Spinal cord (tissue), 10 donors: ENCODE data around the gene HLA-B. TPM values are rescaled to one million over a fixed set of nuclear protein-coding genes. Genes with fewer than 3 reads are reported as not detected.

Source experiments
- DNase-seq, 6 donors: peaks; one replicate each; pipeline versions ENCODE4 v3.0.0 to v3.0.0-alpha.2; 2013 to 2015; ENCODE audit warnings: low spot score in 6 of 6, low read depth in 4 of 6
- H3K27ac ChIP-seq: one replicate; pipeline ENCODE4 v1.5.1; 2013; ENCODE audit warnings: low read depth, low read length, control low read depth
- H3K27me3 ChIP-seq: one replicate; pipeline ENCODE4 v1.6.1; 2013; ENCODE audit warnings: low read length; ENCODE audit not compliant: control insufficient read depth, insufficient read depth
- H3K36me3 ChIP-seq: one replicate; pipeline ENCODE4 v1.6.1; 2013; ENCODE audit warnings: low read length; ENCODE audit not compliant: control insufficient read depth, insufficient read depth
- H3K4me1 ChIP-seq: one replicate; pipeline ENCODE4 v1.6.1; 2013; ENCODE audit warnings: low read length; ENCODE audit not compliant: control insufficient read depth, insufficient read depth
- H3K4me3 ChIP-seq: one replicate; pipeline ENCODE4 v1.5.1; 2013; ENCODE audit warnings: low read depth, low read length, control low read depth
- H3K9me3 ChIP-seq: one replicate; pipeline ENCODE4 v1.6.1; 2013; ENCODE audit warnings: low read length; ENCODE audit not compliant: control insufficient read depth, insufficient read depth
- WGBS: methylation state at CpG from one replicate; pipeline ENCODE4 v1.1.5; 2013; ENCODE audit warnings: missing lambda C conversion rate; ENCODE audit not compliant: insufficient coverage; 5-methylcytosine and 5-hydroxymethylcytosine counted together
- polyA plus RNA-seq, 2 donors: library from polyadenylated mRNA; unstranded; fragments of 120-200 nt; gene quantifications; one replicate each; pipeline ENCODE4 v1.2.1, GENCODE V29; 2013; ENCODE audit not compliant: insufficient read length in 2 of 2
- total RNA-seq, 2 donors: library from RNA; depleted of rRNA in 1 of 2; stranded (reverse); fragments of 120-200 nt in 1 of 2; fragments of >200 nt in 1 of 2; gene quantifications; one replicate each; pipeline versions ENCODE4 v1.2.3 to v1.2.4, GENCODE V29; 2013 to 2014
- donor health status: healthy.

Gene HLA-B
- total and polyA plus RNA-seq, 4 donors, result 126 to 189 (median 151) TPM

DNA sequence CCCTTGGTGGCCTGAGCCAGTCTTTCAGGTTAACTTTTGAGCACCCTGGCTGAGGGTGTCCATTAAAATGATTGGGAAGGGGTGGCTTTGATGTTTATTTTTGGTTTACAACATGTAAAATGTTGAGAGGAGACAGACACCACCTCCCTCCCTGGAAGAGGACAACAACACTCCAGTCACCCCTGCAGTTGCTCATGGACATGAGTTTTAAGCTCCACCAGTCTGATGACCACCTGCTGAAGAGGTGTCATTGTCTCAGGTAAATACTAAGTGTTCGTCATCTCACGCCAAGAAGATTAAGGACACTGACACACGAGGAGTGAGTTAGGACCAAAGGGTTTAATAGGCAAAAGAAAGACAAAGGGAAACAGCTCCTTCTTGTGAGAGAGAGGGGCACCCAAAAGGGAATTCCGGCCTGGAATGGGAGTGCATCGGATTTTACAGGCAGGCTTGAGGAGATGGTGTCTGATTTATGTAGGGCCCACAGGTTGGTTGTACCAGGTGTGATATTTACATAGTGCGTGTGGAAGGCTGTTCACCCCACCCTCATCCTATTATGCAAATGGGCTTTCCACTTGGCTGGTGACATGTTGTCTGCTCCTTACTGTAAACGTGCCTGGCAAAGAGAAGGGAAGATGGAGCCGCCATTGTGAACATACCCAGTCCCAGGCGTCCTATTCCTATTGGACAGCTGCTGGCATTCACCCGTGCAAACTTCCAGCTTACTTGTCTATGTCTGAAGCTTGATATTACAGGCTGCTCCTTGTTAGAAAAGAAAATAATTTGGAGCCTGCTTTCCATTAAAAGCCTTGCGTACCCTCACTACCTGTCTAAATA is 6.6 kb downstream of the HLA-B start:
- H3K4me1 ChIP-seq, result peaks cover 5% of the 10 kb centered on the region
- WGBS, result 52% methylated on average over 9 of the region's 11 CpGs
- DNase-seq, result no peak
- H3K9me3 ChIP-seq, result no peaks in the 10 kb centered on the region
- H3K27ac ChIP-seq, result no peak overlapping the region
- no peak overlapping the region for H3K4me3 ChIP-seq
- H3K36me3 ChIP-seq, result no peaks in the 10 kb centered on the region
- peaks cover 2% of the 10 kb centered on the region for H3K27me3 ChIP-seq

DNA sequence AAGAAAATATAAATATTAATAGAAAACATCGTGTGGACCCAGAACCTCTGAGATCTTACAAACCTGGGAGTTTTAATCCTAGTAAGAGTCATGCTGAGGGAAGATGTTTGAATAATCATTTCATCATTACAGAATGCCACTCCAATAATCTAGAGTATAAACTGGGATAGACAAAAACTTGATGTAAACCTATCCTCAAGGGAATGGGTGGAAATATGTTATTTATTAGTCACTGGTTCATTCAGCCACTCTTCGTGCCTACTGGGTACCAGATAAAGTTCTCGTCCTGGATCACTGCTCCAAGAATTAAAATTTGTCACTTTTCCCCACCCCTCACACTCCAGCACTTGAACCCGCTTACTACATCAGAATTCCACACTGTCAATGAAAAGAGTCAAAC is 7.7 kb downstream of the HLA-B start:
- no peaks in the 10 kb centered on the region for H3K36me3 ChIP-seq
- WGBS, result 60% methylated on average over 1 of the region's 4 CpGs

DNA sequence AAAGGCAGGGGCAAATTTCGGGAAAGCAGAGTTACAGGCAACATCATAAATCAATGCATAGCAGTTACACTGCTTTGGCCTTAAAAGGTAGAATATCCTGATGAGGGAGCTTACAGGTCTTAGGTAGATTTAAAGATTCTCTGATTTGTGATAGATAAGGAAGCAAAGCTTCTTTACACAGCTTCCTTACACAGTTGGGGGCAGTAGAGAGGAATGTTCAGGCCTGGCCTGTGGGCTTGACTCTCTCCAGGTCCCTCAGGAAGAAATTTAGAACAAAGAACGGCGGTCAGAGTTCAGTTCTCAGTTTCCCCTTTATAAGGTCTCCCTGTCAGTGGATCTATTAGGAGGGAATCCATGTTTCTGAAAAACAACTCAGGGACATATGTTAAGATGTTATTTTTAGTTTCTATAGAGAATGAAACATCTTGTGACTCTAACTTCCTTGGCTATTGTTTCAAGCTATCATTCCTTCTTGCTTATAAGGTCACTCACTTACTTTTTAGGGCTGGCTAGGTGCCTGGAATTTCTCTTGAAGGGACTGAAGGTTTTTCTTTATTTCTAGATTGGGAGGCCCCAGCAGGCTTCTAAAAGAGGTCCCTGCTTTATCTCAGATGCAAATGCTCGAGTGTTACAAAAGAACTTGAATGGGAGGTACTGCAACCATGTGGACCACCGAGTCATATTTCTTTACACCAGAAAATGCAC is 11.8 kb downstream of the HLA-B start:
- H3K4me3 ChIP-seq, result no peak overlapping the region
- no peak overlapping the region for H3K27ac ChIP-seq
- 82% methylated on average over 2 of the region's 5 CpGs for WGBS

More for the DNA sequence above, 7.7 kb downstream of the HLA-B start:
- Histone ChIP-seq H3K4me1 (peaks cover 4% of the 10 kb centered on the region), H3K27ac (no peak overlapping the region), H3K4me3 (no peak overlapping the region), H3K27me3 (no peaks in the 10 kb centered on the region), H3K9me3 (no peaks in the 10 kb centered on the region)
- DNase-seq, result no peak

DNA sequence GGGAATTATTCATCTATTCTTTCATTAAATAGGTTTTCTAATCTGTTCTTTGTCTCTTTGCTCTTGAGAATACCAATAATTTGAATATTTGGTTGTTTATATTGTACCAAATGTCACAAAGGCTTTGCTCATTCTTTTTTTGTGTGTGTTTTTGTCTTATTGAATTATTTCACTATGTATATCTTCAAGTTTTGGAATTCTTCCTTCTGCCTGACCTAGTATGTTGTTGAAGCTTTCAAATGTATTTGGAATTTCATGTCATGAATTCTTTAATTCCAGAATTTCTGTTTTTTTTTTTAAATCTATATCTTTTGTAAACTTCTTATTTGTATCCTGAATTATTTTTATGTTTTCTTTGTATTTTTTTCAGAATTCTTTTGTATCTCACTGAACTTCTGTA is 16.8 kb downstream of the HLA-B start:
- Histone ChIP-seq H3K27ac (no peak overlapping the region), H3K36me3 (no peaks in the 10 kb centered on the region), H3K4me3 (no peak overlapping the region), H3K27me3 (no peaks in the 10 kb centered on the region), H3K4me1 (no peaks in the 10 kb centered on the region), H3K9me3 (no peaks in the 10 kb centered on the region)
- DNase-seq, result no peak

More for the DNA sequence above, 11.8 kb downstream of the HLA-B start:
- H3K9me3 ChIP-seq, result no peaks in the 10 kb centered on the region
- no peaks in the 10 kb centered on the region for H3K36me3 ChIP-seq
- no peak for DNase-seq
- H3K27me3 ChIP-seq, result no peaks in the 10 kb centered on the region
- H3K4me1 ChIP-seq, result no peaks in the 10 kb centered on the region

DNA sequence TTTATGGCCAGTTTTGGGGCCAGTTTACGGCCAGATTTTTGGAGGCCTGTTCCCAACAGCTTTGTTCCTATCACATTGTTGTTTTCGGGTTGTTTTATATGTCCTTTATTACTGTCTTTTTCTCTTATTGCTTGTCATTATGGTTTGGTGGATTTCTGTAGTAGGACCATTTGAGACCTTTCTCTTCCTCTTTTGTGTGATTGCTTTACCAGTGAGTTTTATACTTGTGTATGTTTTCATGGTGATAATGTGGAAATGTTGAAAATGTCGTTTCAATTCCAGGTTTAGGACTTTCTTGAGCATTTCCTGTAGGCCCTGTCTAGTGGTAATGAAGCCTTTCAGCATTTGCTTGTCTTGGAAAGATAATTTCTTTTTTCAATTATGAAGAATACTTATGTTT is 17.8 kb downstream of the HLA-B start:
- WGBS, result no CpG with 5 or more reads among the region's 3 CpGs
- H3K36me3 ChIP-seq, result no peaks in the 10 kb centered on the region
- no peaks in the 10 kb centered on the region for H3K9me3 ChIP-seq
- no peak for DNase-seq
- no peak overlapping the region for H3K4me3 ChIP-seq
- no peak overlapping the region for H3K27ac ChIP-seq
- no peaks in the 10 kb centered on the region for H3K4me1 ChIP-seq
- no peaks in the 10 kb centered on the region for H3K27me3 ChIP-seq

DNA sequence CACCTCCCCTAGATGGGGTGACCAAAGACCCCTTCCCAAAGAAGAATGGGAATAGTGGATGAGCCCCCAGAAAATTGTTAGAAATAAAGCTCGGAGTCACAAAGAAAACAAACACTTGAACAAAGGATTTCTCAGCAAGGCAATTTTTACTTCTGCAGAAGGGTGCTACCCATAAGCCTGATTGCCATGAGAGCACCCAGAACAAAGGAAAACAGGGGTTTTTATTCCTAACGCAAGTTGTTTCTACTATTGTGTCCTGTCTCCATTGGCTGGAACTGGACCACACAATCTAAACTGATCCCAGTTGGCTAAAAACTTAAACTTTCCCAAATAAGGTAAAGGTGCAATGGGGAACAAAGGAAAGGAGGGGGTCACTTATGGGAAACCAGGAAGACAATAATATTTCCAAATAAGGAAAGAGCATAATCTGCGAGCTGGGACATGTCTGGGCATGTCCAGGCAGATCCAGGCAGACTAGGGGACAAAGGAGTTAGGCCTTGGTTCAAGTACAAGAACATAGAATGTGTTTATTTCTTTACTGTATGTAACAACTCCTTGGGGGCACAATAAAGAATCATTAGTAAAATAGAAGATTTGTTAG is 20.0 kb downstream of the HLA-B start:
- WGBS, result 17% methylated on average over 1 of the region's 3 CpGs
- H3K27ac ChIP-seq, result no peak overlapping the region
- no peaks in the 10 kb centered on the region for H3K27me3 ChIP-seq
- no peaks in the 10 kb centered on the region for H3K9me3 ChIP-seq
- H3K4me1 ChIP-seq, result no peaks in the 10 kb centered on the region
- no peak overlapping the region for H3K4me3 ChIP-seq
- DNase-seq, result no peak
- no peaks in the 10 kb centered on the region for H3K36me3 ChIP-seq

DNA sequence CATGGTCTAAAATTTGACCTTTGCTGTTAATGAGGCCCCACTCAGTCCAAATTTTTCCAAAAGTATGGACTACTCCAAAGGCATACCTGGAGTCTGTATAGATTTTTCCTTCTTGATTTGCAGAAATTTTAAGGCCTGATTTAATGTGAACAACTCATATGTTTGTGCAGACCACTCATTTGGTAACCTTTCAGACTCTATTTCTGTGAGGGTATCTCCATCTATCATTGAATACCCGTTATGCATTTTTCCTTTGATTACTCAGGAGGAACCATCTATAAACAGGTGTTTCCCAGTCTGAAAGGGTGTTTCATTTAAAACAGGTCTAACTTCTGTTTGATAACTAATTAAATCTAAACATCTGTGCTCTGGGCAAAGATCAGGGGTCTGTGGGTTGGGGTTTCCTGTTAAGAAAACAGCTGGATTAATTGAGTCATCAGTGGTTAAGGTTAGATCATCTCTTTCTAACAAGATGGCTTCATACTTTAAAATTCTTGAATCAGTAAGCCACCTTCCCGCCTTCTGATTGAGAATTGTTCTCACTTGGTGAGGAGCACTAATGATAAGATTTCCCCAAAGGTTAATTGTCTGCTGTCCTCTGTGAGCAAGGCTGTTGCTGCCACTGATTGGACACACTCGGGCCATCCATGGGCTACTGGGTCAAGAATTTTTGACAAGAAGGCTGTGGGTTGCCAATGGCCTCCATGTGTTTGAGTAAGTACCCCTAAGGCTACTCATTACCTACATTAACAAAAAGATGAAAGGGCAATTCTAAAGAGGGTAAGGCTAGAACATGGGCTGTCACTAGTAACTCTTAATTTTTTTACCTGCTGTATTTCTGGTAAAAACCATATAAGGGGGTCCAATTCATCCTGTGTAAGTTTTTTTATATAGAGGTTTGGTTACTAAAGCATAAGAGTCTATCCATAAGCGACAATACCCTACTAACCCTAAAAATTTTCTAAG is 24.1 kb downstream of the HLA-B start:
- Histone ChIP-seq H3K4me1 (no peaks in the 10 kb centered on the region), H3K9me3 (no peaks in the 10 kb centered on the region), H3K4me3 (no peak overlapping the region), H3K36me3 (no peaks in the 10 kb centered on the region), H3K27ac (no peak overlapping the region), H3K27me3 (no peaks in the 10 kb centered on the region)
- no peak for DNase-seq
- WGBS, result no CpG with 5 or more reads among the region's 4 CpGs

DNA sequence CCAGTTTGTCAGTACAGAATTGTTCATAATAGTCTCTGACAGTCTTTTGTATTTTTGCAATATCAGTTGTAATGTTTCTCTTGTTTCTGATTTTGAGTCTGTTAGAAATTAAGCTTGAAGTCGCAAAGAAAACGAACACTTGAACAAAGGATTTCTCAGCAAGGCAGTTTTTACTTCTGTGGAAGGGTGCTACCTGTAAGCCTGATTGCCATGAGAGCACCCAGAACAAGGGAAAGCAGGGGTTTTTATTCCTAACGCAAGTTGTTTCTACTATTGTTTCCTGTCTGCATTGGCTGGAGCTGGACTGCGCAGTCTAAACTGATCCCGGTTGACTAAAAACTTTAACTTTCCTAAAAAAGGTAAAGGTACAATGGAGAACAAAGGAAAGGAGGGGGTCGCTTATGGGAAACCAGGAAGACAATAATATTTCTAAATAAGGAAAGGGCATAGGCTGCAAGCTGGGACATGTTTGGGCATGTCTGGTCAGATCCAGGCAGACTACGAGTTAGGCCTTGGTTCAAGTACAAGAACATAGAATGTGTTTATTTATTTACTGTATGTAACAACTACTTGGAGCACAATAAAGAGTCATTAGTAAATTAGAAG is 28.5 kb downstream of the HLA-B start:
- Histone ChIP-seq H3K4me3 (no peak overlapping the region), H3K4me1 (no peaks in the 10 kb centered on the region), H3K36me3 (no peaks in the 10 kb centered on the region), H3K9me3 (no peaks in the 10 kb centered on the region), H3K27me3 (no peaks in the 10 kb centered on the region), H3K27ac (no peak overlapping the region)
- 88% methylated on average over 3 of the region's 7 CpGs for WGBS
- DNase-seq, result no peak

DNA sequence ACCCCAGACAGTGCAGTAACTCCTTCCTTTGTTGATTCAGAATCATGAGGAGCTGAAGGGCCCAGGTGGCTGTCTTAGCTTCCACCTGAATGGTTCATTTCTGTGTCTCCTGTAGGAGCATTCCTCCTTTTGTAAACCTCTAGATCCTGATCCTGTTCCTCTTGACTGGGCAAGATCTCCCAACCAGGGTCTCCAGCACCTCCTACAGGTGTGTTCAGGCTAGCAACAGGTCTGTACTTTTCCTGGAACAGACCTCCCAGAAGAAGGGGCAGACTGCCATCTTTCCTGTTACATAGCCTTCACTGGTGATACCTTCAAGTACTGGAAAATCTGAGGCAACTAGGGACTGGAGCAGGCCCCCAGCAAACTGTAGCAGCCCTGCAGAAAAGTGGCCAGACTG is 35.2 kb downstream of the HLA-B start:
- no peaks in the 10 kb centered on the region for H3K4me1 ChIP-seq
- DNase-seq, result no peak
- no peaks in the 10 kb centered on the region for H3K9me3 ChIP-seq
- H3K4me3 ChIP-seq, result no peak overlapping the region
- no peak overlapping the region for H3K27ac ChIP-seq
- H3K27me3 ChIP-seq, result no peaks in the 10 kb centered on the region
- no peaks in the 10 kb centered on the region for H3K36me3 ChIP-seq
